Left colon (tissue), 2 donors: ENCODE data around the gene ADD2. TPM values are rescaled to one million over a fixed set of nuclear protein-coding genes. Genes with fewer than 3 reads are reported as not detected.
"Not testable (repeated sequence)": the region's sequence is repeated elsewhere in the genome, so short reads cannot be mapped to it uniquely, and the experiment has no call there.

Experiments used
- ATAC-seq: fragments of 200-7000 bp; cut with Tn5 transposase; one replicate; pipeline ENCODE4 v1.9.1; 2020; ENCODE audit warnings: mild to moderate bottlenecking, moderate library complexity
- DNase-seq, 2 donors: peaks; one replicate each; pipeline ENCODE4 v3.0.0-alpha.2; 2020
- intact Hi-C, 2 donors: fragments of 100-400 bp; cut with DNase I in 1 of 2; cut with micrococcal nuclease in 1 of 2; formaldehyde crosslinking; loops; one replicate each; pipeline versions ENCODE4 v1.11.2 to v1.14.0; 2022; cut with DNase I, micrococcal nuclease
- long read RNA-seq: library from polyadenylated mRNA; unstranded; transcript quantifications from one replicate; pipeline ENCODE4 v2.0.0, GENCODE V29; 2021
- total RNA-seq, 2 donors: library from RNA; stranded (reverse); fragmentation: NEBNext Ultra II Directional; extraction: Animal tissue kit (Norgen Biotek cat#: 25700); gene quantifications; one replicate each; pipeline ENCODE4 v1.2.1, GENCODE V29; 2021
- donor health status: DM: no; HTN: no; CAD: no.
- donor health status: DM: yes; HTN: yes; CAD: no.

ADD2 gene
- total RNA-seq, result under 1 TPM; 0.21 to 0.61 TPM
- long read RNA-seq, result 0 reads

DNA sequence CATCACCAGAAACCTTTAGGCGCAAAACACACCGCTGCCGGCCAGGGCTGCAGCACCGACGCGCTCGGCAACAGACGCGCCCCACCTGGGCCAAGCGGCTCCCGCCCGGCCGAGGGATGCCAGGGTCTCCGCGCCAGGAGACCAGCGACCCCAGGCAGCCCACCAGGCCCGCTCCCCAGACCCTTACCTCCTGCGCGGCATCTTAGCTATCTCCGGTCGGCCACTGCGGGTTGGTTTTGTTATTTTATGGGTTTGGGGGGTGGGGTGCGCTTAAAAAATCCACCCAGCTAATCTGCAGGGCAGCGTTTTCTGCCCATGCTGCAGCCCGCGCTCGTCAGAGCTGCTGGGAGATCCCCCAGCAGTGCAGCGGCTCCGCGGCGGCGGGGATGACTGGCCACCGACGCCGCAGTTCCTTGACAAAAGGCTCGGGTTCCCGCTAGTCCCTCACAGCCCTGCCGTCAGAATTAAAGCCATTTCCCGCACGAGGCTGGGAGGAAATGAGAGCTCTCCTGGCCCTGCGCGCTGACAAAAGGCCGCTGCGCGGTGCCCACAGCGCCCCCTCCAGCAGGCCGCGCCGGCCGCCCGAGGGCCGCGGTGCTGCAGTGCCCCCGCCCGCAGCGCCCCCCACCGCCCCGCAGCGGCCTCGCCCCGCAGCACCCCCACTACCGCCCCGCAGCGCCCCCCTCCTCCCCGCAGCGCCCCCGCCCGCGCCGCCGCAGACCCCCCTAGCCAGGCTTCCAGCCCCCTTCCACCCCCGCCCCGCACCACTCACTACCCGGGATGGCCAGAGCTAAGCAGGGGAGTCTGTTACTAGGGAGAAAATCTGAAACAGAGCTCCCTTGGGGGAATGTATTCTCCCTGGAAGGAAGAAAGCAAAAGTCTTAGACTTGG, at the start of gene ADD2:
Gene ADD2 (minus strand): TSS at position 502 of the 891 bp plus-strand sequence. CDS start 61,792 bp downstream, outside the sequence.
- intact Hi-C loops, result no loop called here
- DNase-seq (peak in 1 of 2 donors; percentile 20), ATAC-seq (no peak)

GRCh38 chr2:70817284-70817954, 49.4 kb upstream of the ADD2 start:
- no peak for ATAC-seq
- intact Hi-C loops, result no loop called here
- DNase-seq, result no peak

- intact Hi-C loops, result no loop called here
- ATAC-seq (no peak), DNase-seq (no peak)
Observed at GRCh38 chr2:70816726-70817125, 48.7 kb upstream of the ADD2 start.

GRCh38 chr2:70808983-70809958, 41.3 kb upstream of the ADD2 start:
- ATAC-seq, result no peak
- intact Hi-C loops, result no loop called here
- DNase-seq, result no peak

GRCh38 chr2:70807828-70808118, 39.8 kb upstream of the ADD2 start:
- intact Hi-C loops, result no loop called here
- no peak for ATAC-seq
- DNase-seq, result no peak

DNA sequence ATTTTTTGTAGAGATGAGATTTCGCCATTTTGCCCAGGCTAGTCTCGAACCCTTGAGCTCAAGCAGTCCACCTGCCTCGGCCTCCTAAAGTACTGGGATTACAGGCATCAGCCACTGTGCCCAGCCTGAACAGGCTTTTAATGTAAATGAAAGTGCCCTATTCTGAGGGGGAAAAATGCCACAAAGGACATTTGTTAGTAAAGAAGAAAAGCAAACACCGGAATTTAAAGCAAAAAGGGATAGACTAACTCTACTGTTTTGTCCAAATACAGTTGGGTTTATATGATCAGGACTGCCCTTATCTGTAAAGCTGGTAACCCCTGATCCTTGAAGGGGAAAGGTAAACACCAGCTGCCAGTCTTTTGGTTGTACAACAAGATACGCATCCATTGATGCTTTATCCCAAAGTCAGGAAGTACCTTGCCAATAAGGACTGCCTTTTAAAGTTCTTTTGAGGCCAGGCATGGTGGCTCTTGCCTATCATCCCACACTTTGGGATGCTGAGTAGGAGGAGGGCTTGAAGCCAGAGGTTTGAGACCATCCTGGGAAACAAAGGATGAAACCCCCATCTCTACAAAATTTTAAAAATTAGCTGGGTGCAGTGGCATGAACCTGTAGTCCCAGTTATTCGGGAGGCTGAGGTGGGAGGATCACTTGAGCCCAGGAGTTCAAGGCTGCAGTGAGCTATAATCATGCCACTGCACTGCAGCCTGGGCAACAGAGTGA, 39.3 kb upstream of the ADD2 start:
- DNase-seq (no peak), ATAC-seq (no peak)
- intact Hi-C loops, result no loop called here

DNA sequence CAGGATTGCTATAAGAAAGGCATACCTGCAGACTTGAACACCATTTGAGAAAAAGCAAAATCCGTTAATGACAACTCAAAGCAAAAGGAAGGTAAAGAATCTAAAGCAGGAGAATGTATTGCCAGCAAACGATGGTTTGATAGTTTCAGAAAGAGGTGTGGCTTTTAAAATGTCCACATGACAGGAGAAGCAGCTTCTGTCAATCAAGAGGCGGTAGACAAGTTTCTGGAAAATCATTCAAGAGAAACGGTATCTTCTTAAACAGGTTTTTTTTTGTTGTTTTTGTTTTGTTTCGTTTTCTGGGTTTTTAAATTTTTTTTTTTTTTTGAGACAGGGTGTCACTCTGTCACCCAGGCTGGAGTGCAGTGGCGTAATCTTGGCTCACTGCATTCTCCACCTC, 38.6 kb upstream of the ADD2 start:
- ATAC-seq (no peak), DNase-seq (no peak)
- intact Hi-C loops, result no loop called here

DNA sequence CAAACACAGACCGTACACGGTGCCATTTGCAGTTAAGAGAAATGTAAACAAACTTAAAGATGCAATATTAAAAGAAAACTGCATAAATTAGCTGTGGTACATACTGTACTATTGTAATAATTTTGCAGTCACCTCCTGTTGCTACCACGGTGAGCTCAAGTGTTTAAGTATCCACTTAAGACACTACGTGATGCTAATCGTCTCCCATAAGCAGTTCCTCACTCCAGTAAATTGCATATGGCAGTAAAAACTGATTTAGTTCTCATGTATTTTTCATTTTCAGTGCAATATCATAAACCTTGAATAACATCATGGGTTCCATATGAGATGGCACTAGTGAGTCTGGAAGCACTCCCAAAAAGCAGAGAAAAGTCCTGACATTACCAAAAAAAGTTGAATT, 38.0 kb upstream of the ADD2 start:
- DNase-seq (no peak), ATAC-seq (no peak)
- intact Hi-C loops, result no loop called here

DNA sequence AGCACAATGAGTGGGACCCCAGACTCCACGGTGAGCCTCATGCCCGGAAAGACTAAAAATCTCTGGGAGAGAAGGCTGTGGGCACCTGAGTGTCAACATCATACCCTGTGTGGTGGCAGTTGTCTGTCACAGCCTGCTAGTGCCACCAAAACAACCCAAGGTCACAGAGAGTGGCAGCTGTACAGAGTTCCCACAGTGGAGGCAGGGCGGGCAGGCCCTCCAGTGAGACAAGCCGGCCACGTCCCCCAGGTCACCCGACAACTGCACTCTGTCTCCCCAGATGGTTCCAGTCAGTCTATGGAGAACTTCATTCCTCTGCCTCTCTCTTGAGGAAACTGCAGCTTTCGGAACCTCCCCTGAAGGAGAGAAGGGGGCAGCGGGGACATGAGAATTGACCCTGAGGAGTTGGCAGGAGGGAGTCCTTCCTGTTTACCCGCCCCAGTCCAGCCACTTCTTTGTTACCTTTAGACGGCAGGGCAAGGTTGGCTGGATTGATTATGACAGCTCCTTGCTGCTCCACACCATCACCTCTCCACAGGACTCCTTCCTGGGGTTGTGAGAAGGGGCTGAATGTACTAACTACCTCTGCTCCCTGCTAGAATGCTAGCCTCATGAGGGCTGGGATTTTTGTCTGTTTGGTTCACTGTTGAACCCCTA, 33.7 kb upstream of the ADD2 start:
- ATAC-seq (no peak), DNase-seq (no peak)
- intact Hi-C loops, result no loop called here

- DNase-seq, result no peak
- intact Hi-C loops, result no loop called here
- ATAC-seq, result no peak
Observed at GRCh38 chr2:70799706-70800105, 31.7 kb upstream of the ADD2 start.

GRCh38 chr2:70797996-70798395, 30.0 kb upstream of the ADD2 start:
- DNase-seq, intact Hi-C loops: not testable (repeated sequence)

DNA sequence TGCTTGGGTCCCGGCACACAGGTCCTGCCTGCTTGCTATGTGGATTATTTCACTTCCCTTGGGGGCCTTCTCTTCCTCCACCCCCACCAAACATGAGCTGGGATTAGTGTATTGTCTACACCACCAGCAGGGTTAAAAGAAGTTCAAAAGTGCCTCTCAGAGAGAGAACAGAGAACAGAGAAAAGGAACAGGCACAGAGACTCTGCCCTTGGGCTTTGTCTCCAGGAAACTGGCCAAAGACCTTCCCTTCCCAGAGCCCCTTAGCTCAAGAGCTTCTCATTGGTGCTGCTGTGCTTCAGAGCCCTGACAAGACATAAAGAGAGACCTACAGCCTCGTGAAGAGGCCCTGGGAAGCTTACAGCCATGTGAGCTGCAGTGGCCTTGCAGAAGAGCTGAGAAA, 29.5 kb upstream of the ADD2 start:
- no peak for DNase-seq
- no peak for ATAC-seq
- intact Hi-C loops, result no loop called here

More at GRCh38 chr2:70797996-70798395, 30.0 kb upstream of the ADD2 start:
- not testable (repeated sequence) for ATAC-seq

DNA sequence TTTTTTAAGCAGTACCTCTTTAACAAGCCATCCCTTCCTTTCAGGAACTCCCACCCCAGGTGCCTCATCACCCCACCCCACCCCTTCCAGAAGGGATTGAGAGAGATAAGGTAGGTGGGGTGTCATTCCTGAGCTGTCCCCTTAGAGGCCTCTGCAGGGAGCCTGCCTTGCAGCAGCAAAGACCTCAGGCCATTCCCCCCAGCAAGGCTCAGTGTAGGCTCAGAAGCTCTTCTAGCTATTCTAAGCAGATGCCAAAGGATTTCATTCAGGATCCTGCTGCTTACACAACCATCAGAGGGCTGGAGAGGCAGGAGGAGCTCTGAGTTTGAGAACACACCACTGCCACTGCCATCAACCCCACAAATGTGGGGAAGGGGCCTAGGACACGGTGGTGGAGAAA, 28.3 kb upstream of the ADD2 start:
- intact Hi-C loops, result no loop called here
- ATAC-seq (no peak), DNase-seq (no peak)

- intact Hi-C loops, result no loop called here
- no peak for DNase-seq
- ATAC-seq, result no peak
Observed at GRCh38 chr2:70795164-70795995, 27.4 kb upstream of the ADD2 start.

GRCh38 chr2:70793450-70793849, 25.4 kb upstream of the ADD2 start:
- intact Hi-C loops, result no loop called here
- ATAC-seq (no peak), DNase-seq (no peak)

DNA sequence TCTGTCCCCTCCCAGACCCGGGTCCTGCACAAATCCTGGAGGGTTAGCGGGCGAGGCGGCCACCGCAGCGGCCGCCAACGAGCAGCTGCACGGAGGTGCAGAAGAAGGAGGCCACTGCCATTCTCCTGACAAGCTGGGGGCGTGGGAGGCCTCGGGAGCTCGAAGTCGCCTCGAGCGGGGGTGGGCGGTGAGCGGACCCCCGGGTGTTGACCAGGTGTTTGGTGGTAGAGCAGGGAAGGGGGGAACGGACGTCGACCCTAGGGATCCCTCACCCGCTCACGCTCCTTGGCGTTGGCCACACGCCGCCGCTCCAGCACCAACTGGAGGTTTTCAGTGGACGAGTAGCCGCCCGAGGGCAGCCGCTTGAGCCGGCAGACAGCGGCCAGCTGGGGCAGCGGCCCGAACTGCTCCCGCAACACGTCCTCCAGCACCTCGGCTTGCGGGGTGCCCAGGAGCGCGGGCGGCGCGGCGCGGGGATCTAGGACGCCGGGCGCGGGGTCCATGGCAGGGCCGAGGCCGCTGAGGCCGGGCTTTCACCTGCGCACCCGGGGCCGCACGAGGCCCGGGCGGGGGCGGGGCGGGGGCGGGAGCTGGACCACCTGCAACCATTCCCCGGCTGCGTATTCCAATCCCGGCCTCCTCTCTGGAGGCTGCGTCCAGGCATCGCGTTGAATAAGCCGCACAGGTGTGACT, 22.3 kb upstream of the ADD2 start, which contains the start of gene FIGLA:
Gene FIGLA (minus strand): TSS at position 508 of the 693 bp plus-strand sequence. CDS start 5 bp downstream, at position 503.
- no peak for ATAC-seq
- intact Hi-C loops, result no loop called here
- no peak for DNase-seq
